ENCODE results near the gene C4A. TPM values are rescaled to one million over a fixed set of nuclear protein-coding genes. Genes with fewer than 3 reads are reported as not detected.
"Not testable (repeated sequence)": the region's sequence is repeated elsewhere in the genome, so short reads cannot be mapped to it uniquely, and the experiment has no call there.

C4A gene
- total RNA-seq, 1 donor from 2014 or later: 0.90 TPM

- peak; percentile 95 to 98 for DNase-seq (ENCODE audit: low read depth in 2 of 2)
Measured at GRCh38 chr6:31958741-31959739, 22.8 kb upstream of the C4A start, which contains the start of the genes NELFE and SKIC2. Gene NELFE (minus strand): TSS chr6:31958971. CDS start chr6:31958446, 525 bp downstream. Gene SKIC2 (plus strand): TSS chr6:31959175. CDS start chr6:31959193, 18 bp downstream.

DNA sequence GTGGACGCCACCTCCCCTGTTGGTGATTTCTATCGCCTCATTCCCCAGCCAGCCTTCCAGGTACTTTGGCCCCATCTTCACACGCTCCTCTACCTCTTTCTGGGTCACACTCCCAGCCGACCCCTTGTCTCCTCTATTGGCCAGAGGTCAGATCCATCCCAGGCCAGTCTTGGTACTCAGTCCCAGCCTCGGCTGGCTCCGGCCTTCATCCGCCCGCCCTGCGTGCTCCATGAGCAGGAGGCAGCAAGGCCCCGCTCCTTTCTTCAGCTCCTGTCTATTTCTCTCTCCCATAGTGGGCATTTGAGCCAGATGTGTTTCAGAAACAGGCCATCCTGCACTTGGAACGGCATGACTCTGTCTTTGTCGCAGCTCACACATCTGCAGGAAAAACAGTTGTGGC is 20.2 kb upstream of the C4A start:
- DNase-seq (ENCODE audit: low read depth in 2 of 2): no peak

GRCh38 chr6:31963921-31964320 is 17.9 kb upstream of the C4A start:
- DNase-seq (ENCODE audit: low read depth in 2 of 2): no peak

DNA sequence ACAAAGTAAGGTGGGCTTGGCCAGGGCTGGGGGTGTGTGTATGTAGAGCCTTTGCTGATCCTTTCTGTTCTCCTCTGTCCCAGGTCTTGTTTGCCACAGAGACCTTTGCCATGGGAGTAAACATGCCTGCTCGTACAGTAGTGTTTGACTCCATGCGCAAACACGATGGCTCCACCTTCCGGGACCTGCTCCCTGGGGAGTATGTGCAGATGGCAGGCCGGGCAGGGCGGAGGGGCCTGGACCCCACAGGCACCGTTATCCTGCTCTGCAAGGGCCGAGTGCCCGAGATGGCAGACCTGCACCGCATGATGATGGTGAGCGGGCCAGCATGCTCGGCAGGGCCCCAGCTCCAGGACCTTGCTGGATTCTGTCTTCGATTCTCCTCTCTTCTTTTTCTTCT is 16.2 kb upstream of the C4A start:
- no peak for DNase-seq (ENCODE audit: low read depth in 2 of 2)

DNA sequence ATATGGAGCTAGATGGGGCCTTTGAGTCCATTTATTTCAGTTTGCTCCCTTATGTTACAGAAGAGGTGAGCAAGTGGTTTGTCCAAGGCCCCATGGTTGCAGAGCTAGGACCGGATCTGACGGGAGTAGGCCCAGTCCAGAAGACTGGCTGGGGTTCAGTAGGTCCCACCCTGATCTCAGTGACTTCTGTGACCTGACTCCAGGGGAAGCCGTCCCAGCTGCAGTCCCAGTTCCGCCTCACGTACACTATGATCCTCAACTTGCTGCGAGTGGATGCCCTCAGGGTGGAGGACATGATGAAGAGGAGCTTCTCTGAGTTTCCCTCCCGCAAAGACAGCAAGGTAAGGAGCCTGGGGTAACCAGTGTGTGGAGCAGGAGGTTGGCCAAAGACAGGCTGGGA is 15.4 kb upstream of the C4A start:
- DNase-seq (ENCODE audit: low read depth in 2 of 2): no peak

DNA sequence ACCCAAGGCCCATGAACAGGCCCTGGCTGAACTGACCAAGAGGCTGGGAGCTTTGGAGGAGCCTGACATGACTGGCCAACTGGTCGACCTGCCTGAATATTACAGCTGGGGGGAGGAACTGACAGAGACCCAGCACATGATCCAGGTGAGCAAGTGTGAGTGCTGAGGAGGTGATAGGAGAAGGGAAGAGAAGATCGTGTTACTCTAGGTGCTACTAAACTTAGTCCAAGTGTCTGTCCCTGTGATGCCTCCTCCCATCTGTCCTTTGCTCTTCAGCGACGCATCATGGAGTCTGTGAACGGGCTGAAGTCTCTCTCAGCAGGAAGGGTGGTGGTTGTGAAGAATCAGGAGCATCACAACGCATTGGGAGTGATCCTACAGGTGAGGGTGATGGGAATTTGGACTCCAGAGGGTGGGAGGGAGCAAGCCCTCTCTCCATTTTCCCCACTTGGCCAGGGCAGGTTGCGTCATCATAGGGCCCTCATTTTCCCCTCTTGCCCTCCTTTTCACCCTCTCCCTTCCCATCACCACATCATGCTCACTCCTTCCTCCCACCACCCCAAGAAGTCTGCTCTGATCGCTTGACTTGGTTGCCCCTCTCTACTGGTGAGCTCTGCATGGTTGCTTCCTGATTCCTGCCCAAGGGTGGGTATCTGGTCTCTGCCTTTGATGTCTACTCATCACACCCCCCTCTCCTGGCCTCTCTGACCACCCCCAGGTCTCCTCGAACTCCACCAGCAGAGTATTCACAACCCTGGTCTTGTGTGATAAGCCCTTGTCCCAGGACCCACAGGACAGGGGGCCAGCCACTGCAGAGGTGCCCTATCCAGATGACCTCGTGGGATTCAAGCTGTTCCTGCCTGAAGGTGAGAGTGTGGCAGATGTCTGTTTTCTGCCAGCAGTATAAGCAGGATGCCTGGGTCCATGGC is 14.6 kb upstream of the C4A start:
- no peak for DNase-seq (ENCODE audit: low read depth in 2 of 2)

DNA sequence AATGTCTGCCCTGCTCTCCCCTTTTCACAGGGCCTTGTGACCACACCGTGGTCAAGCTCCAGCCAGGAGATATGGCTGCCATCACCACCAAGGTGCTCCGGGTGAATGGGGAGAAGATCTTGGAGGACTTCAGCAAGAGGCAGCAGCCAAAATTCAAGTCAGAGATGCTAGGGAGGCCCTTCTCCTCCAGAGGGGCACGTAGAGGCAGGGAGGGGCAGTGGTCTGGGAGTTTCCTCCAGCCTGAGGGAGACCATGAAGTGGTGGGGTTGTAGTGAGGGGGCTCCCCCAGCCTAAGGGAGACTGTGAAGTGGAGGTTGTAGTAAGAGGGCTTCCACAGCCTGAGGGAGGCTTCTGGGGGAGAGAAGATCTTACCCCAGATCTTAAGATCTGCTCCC is 13.9 kb upstream of the C4A start:
- DNase-seq (ENCODE audit: low read depth in 2 of 2): no peak

GRCh38 chr6:31968326-31968725 is 13.5 kb upstream of the C4A start:
- no peak for DNase-seq (ENCODE audit: low read depth in 2 of 2)

DNA sequence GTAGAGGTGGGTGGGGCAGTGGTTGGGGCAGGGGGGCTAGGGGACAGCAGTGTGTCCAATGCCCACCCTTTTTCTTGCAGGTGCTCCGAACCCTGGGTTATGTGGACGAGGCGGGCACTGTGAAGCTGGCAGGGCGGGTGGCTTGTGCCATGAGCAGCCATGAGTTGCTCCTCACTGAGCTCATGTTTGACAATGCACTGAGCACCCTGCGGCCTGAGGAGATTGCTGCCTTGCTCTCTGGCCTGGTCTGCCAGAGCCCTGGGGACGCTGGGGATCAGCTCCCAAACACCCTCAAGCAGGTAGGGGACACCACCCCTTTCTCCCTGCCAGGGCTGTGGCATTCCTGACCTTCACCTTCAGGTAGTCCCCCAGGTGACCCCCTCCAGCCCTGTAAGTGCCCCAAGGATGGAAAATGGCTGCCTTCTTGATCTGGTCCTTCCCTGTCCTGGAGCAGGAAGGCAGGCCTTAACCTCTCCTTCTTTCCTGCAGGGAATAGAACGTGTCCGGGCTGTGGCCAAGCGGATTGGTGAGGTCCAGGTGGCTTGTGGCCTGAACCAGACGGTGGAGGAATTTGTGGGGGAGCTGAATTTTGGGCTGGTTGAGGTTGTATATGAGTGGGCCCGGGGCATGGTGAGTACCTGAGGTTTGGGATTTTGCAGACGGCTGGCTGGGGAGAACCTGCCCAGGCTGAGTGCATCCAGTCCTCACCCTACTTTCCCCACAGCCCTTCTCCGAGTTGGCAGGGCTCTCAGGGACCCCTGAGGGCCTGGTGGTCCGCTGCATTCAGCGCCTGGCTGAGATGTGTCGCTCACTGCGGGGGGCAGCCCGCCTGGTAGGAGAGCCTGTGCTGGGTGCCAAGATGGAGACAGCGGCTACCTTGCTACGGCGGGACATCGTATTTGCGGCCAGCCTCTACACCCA is 12.8 kb upstream of the C4A start:
- no peak for DNase-seq (ENCODE audit: low read depth in 2 of 2)

GRCh38 chr6:31969712-31970603 is 11.9 kb upstream of the C4A start:
- DNase-seq (ENCODE audit: low read depth in 2 of 2): no peak

DNA sequence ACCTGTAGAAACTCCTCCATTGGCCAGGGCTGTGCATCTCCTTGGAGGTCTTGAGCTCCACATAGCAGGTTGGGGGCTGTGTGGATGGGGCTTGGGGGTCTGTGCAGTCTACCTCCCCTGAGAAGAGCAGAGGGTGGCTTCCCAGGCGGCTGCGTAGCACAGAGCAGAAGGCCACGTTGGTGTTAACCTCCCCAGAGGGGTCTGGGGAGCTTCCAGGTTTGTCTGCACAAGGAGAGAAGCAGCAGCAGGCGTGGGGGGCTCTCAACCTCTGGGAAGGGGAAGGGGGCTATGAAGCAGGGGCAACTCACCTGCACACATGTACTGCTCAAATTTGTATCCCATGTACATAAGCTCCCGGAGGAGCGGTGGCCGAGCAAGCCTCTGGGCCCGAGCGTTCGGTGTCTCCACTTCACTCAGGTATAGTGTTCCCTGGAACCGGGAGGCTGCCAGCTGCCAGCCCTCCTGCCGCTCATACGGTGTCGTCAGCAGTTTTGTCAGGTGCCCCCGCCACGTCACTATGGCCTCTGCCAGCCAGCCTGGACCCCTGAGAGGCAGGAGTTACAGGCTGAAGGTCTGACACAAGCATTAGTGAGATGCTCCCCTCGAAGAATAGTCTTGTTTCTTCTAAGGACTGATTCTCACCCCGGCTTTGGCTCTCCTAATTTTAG is 11.1 kb upstream of the C4A start:
- DNase-seq (ENCODE audit: low read depth in 2 of 2): no peak

GRCh38 chr6:31971279-31971992 is 10.4 kb upstream of the C4A start:
- no peak for DNase-seq (ENCODE audit: low read depth in 2 of 2)

GRCh38 chr6:31971993-31972708 is 9.7 kb upstream of the C4A start, which contains the start of gene DXO:
Gene DXO (minus strand): TSS chr6:31972138. CDS start chr6:31971675, 463 bp downstream.
- DNase-seq (ENCODE audit: low read depth in 2 of 2): peak; percentile 98 to 99

DNA sequence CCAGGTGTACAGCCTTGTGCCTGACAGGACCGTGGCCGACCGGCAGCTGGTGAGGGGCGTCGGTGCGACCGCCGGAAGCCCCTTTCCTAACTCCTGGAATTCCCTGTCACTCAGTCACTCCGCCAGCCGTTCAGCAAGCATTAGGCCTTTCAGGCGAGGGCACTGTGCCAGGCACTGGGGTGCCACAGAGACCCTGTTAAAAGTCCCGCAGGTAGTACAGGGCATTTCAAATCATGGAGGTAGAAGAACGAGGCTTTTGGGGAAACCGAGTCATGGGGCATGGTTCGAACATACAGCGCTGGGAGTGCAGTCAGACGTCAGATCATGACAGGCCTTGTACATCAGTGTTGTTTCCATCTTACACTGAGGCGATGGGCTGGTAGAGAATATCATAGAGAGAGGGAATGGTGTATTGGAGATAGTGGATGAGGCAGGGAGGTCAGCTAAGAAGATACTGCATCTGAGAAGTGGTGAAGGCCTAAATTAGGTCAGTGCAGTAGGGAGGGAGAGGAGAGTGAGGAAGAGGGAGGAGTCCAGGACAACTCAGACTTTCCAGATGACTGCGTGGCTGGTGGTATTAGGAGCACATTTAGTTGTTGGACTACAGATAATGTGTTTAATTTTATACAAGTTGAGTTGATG is 9.0 kb upstream of the C4A start:
- DNase-seq (ENCODE audit: low read depth in 2 of 2): peak; percentile 23 to 40

DNA sequence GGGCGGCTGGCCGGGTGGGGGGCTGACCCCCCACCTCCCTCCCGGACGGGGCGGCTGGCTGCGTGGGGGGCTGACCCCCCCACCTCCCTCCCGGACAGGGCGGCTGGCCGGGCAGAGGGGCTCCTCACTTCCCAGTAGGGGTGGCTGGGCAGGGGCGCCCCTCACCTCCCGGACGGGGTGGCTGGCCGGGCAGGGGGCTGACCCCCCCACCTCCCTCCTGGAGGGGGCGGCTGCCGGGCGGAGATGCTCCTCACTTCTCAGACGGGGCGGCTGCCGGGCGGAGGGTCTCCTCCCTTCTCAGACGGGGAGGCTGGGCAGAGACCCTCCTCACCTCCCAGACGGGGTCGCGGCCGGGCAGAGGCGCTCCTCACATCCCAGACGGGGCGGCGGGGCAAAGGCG is 5.8 kb upstream of the C4A start:
- not testable (repeated sequence) for DNase-seq (ENCODE audit: low read depth in 2 of 2)

DNA sequence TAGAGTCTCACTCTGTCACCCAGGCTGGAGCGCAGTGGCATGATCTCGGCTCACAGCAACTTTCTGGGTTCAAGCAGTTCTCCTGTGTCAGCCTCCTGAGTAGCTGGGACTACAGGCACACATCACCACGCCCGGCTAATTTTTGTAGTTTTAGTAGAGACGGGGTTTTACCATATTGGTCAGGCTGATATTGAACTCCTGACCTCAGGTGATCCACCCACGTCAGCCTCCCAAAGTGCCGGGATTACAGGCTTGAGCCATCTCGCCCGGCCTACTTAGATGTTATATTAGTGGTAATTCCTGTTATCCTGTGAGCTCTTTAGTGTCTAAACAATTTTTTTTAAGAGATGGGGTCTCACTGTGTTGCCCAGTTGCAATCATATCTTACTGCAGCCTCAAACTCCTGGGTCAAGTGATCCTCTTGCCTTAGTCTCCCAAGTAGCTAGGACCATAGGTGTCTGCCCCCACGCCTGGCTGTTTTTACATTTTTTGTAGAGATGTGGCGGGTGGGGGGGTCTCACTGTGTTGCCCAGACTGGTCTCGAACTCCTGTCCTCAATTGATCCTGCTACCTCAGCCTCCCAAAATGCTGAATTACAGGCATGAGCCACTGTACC is 3.9 kb upstream of the C4A start:
- DNase-seq (ENCODE audit: low read depth in 2 of 2): no peak

DNA sequence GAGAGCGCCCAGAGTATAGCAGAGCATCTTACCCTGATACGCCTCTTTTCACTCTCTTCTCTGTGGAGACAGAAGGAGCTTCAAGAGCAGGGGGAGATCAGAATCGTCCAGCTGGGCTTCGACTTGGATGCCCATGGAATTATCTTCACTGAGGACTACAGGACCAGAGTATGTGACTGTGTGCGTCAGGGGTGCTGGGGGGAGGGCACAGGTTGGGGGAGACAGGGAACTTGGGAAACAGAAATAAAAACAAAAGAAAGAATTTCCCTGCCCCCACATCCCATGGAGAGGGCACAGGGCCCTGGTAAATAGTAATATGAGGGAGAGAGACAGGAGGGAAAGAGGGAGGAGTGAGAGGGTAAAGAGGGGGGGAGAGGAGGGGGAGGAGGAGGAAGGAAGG is 3.0 kb upstream of the C4A start:
- DNase-seq (ENCODE audit: low read depth in 2 of 2): no peak

Measured in dermis microvascular lymphatic vessel endothelial cell (primary cell).